Measurements from ENCODE around the gene XYLT1.

XYLT1 gene

DNA sequence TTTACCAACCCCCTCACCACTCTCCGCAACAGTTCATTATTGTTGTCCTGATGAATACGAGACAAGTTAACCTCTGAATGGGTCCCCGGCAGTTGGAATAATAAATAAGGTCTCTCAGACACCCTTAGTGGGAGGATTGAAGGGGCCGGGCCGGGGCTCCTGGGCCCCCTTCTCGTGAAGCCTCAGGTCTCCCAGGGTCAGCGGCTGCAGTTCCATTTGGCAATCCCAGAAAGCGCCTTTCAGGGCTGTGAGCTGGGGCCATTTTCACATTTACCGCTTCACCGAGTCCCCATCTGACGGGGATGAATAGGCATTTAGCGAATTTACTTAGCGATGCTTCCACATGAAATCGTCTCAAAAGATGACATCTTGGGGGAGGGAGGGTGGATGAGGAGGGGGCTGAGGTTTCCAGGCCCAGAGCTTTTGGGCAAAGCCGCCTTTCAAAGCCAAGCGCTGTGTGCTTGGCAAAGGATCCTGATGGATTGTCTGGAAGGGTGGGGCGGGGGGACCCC is 309.8 kb downstream of the XYLT1 start:
- TF ChIP-seq, protein P1, sequence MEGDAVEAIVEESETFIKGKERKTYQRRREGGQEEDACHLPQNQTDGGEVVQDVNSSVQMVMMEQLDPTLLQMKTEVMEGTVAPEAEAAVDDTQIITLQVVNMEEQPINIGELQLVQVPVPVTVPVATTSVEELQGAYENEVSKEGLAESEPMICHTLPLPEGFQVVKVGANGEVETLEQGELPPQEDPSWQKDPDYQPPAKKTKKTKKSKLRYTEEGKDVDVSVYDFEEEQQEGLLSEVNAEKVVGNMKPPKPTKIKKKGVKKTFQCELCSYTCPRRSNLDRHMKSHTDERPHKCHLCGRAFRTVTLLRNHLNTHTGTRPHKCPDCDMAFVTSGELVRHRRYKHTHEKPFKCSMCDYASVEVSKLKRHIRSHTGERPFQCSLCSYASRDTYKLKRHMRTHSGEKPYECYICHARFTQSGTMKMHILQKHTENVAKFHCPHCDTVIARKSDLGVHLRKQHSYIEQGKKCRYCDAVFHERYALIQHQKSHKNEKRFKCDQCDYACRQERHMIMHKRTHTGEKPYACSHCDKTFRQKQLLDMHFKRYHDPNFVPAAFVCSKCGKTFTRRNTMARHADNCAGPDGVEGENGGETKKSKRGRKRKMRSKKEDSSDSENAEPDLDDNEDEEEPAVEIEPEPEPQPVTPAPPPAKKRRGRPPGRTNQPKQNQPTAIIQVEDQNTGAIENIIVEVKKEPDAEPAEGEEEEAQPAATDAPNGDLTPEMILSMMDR (conservative IDR thresholded peaks at IDR 0.05; ENCODE audit: low read depth) = no peak
- DNase-seq (ENCODE audit: low spot score) = no peak
- ChIA-PET POLR2A (ENCODE audit: low non-redundant PET) (no interaction called here), CTCF (no interaction called here)
- H3K27ac ChIP-seq = no peak overlapping the region

DNA sequence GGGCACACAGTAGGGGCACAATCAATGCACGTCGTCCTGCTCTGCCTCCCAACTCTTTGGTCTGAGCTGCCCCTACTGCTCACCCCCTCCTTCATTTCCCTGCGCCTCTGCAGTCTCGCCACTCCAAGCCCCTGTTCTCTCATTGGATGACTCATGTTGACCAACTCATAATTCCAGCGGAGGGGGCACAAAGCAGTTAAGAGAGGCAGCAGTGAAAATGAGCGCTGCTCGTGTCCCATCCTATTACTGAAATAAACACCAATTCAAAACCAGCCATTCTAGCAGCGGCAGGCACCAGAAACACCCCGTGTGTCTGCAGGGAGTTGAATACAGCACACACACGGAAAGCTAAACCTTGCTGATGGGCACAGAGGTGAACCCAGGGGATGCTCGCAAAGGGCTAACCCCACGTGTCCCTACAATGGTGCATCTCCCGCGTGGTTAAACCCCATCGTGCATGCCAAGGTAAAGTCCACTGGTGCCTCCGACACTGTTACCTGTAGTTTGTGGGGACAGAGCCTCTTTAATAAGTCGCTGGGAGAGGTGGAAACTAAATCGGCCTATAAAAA is 310.4 kb downstream of the XYLT1 start:
- CTCF ChIA-PET = no interaction called here
- TF ChIP-seq, protein P1 (conservative IDR thresholded peaks at IDR 0.05; ENCODE audit: low read depth) = no peak

DNA sequence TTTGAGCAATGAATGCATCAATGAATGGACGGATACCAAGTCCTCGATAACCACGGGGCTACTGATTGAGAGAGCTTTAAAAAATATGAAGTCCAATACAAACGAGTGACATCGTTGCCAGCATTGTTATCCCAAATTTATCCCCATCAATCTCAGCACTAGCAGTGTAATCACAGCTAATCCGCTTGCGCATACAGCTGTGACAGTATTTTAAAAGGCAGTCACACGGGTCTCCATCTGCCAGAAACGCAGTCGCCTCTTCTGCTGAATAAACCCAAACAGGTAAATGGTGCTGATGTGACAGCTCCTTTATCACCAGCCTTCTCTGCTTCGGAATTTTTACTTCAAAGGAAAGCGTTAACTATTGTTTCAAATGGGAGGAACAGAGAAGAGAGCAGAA is 311.1 kb downstream of the XYLT1 start:
- TF ChIP-seq, protein P1 (conservative IDR thresholded peaks at IDR 0.05; ENCODE audit: low read depth) = no peak
- ChIA-PET POLR2A (ENCODE audit: low non-redundant PET) (no interaction called here), CTCF (no interaction called here)
- no peak for DNase-seq (ENCODE audit: low spot score)
- H3K27ac ChIP-seq = no peak overlapping the region

More for the DNA sequence above, 310.4 kb downstream of the XYLT1 start:
- DNase-seq (ENCODE audit: low spot score) = no peak
- no peak overlapping the region for H3K27ac ChIP-seq
- POLR2A ChIA-PET (ENCODE audit: low non-redundant PET) = no interaction called here

DNA sequence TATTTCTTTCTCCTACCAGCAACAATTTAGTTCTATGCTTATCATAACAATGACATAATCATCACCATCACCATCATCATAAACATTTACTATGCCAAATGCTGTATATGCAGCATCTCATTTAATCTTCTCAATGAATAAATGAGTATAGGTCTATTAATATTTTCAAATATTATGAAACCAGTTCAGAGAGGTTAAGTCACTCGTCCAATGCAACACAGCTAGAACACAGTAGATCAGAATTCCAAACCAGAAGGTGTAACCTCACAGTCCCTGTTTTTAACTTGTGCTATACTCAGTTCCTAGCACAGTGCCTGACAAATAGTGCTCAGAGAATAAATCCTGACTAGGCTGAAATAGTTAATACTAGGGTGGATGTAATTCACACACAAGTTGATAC is 314.8 kb downstream of the XYLT1 start:
- H3K27ac ChIP-seq = no peak overlapping the region
- ChIA-PET CTCF (no interaction called here), POLR2A (ENCODE audit: low non-redundant PET) (no interaction called here)
- TF ChIP-seq, protein P1 (conservative IDR thresholded peaks at IDR 0.05; ENCODE audit: low read depth) = no peak
- DNase-seq (ENCODE audit: low spot score) = no peak

DNA sequence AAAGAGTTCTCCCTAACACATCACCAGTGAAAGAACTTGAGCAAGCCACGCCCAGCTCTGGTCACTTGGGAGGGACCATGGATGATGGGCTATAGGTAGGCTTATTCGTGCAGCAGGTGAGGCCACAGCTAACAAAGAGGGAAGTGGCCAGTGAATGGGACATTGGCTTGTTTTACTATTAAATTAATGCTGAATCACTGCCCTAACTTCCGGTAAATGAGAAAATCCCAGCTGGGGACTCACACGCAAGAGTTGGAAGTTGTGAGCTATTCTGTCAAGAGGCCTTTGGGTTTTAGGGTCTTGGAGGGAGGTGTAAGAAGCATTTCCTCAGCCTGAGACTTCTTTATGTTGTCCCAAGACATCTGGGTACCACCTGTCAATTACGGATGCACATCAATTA is 315.3 kb downstream of the XYLT1 start:
- POLR2A ChIA-PET (ENCODE audit: low non-redundant PET) = no interaction called here
- CTCF ChIA-PET = no interaction called here
- DNase-seq (ENCODE audit: low spot score) = no peak
- TF ChIP-seq, protein P1 (conservative IDR thresholded peaks at IDR 0.05; ENCODE audit: low read depth) = no peak
- no peak overlapping the region for H3K27ac ChIP-seq

DNA sequence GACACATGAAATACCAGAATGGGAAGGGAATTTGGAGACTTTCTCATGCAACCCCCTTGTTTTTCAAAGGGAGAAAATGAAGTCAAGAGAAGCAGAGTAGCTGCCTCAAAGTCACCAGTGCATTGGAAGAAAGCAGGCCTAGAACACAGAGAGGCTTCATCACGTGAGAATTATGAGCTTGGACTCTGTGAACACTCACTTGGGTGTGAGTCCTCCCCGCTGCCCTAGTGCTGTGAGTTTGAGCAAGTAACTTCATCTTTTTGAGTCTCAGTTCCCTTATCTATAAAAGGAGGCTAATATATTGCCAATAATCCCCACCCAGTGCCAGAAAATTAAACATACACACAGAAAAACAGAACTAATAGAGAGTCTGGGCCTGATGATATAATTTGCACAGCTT is 315.8 kb downstream of the XYLT1 start:
- POLR2A ChIA-PET (ENCODE audit: low non-redundant PET) = no interaction called here
- CTCF ChIA-PET = no interaction called here
- DNase-seq (ENCODE audit: low spot score) = no peak
- no peak overlapping the region for H3K27ac ChIP-seq
- TF ChIP-seq, protein P1 (conservative IDR thresholded peaks at IDR 0.05; ENCODE audit: low read depth) = no peak
